GM12875 (cell line): ENCODE data around the gene CNTNAP2.

Source experiments
- H3K4me3 ChIP-seq: one replicate; pipeline ENCODE4 v1.5.1; 2011; ENCODE audit warnings: low read depth, low read length, control low read depth
- TF ChIP-seq, protein P1 (sequence below): IDR thresholded peaks from 2 replicates; pipeline ENCODE4 v1.5.1; 2011; ENCODE audit warnings: low read depth, mild to moderate bottlenecking, control low read depth, inconsistent platforms, low read length, moderate library complexity, borderline replicate concordance; ENCODE audit not compliant: insufficient read depth

Gene CNTNAP2

GRCh38 chr7:146096994-146097393 lies 19.6 kb upstream of the CNTNAP2 start:
- no peak overlapping the region for H3K4me3 ChIP-seq
- TF ChIP-seq, protein P1, sequence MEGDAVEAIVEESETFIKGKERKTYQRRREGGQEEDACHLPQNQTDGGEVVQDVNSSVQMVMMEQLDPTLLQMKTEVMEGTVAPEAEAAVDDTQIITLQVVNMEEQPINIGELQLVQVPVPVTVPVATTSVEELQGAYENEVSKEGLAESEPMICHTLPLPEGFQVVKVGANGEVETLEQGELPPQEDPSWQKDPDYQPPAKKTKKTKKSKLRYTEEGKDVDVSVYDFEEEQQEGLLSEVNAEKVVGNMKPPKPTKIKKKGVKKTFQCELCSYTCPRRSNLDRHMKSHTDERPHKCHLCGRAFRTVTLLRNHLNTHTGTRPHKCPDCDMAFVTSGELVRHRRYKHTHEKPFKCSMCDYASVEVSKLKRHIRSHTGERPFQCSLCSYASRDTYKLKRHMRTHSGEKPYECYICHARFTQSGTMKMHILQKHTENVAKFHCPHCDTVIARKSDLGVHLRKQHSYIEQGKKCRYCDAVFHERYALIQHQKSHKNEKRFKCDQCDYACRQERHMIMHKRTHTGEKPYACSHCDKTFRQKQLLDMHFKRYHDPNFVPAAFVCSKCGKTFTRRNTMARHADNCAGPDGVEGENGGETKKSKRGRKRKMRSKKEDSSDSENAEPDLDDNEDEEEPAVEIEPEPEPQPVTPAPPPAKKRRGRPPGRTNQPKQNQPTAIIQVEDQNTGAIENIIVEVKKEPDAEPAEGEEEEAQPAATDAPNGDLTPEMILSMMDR = peak; percentile 10; the same call in 1 of the 2 replicates

GRCh38 chr7:146106319-146106718 lies 10.3 kb upstream of the CNTNAP2 start:
- H3K4me3 ChIP-seq = no peak overlapping the region
- TF ChIP-seq, protein P1 = no peak

GRCh38 chr7:146112755-146113154 lies 3.8 kb upstream of the CNTNAP2 start:
- H3K4me3 ChIP-seq = no peak overlapping the region
- TF ChIP-seq, protein P1 = no peak

GRCh38 chr7:146115548-146115850 lies 1.1 kb upstream of the CNTNAP2 start:
- no peak overlapping the region for H3K4me3 ChIP-seq
- TF ChIP-seq, protein P1 = no peak

GRCh38 chr7:146115851-146116520 lies 615 bp upstream of the CNTNAP2 start:
- TF ChIP-seq, protein P1 = no peak
- H3K4me3 ChIP-seq = no peak overlapping the region

DNA sequence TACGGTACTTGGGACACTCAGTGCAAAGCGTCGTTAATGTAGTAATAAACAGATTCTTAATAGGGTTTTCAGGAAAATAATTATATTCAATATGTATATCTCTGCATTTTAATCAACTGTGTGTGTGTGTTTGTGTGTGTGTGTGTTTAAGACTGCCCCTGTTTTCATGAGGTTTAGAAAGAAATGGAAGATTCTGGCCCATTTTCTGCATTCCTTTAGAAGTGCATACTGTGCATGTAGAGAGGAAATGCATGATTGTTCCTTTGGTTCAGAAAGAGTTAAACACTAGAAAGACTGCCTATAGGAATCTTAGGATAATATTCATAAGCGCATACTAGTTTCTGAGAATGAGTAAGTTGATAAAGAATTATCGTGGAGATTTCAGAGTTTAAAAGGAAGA lies 975 bp downstream of the CNTNAP2 start:
- H3K4me3 ChIP-seq = no peak overlapping the region
- TF ChIP-seq, protein P1 = no peak

DNA sequence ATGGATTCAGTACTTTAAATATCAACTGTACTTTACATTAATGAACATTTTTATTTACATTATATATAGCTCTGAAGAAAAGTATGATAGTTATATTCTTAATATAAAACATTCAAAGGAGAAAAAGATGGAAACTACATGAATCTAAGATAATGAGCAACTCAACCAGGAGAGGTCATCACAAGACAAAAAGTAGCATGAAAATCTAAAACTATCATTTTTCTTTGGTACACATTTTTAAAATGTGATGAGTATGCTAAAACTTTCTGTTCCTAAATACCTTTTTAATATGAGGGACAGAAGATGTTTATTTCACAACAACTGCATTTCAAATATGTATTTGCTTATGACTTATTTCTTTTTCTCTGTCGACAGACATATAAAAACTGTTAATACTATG lies 2.4 kb downstream of the CNTNAP2 start:
- TF ChIP-seq, protein P1 = no peak
- H3K4me3 ChIP-seq = no peak overlapping the region
